ENCODE measurements around the gene NAP1L4.

GRCh38 chr11:2998073-2998850 lies 6.1 kb upstream of the NAP1L4 start:
- TF ChIP-seq, protein P1, sequence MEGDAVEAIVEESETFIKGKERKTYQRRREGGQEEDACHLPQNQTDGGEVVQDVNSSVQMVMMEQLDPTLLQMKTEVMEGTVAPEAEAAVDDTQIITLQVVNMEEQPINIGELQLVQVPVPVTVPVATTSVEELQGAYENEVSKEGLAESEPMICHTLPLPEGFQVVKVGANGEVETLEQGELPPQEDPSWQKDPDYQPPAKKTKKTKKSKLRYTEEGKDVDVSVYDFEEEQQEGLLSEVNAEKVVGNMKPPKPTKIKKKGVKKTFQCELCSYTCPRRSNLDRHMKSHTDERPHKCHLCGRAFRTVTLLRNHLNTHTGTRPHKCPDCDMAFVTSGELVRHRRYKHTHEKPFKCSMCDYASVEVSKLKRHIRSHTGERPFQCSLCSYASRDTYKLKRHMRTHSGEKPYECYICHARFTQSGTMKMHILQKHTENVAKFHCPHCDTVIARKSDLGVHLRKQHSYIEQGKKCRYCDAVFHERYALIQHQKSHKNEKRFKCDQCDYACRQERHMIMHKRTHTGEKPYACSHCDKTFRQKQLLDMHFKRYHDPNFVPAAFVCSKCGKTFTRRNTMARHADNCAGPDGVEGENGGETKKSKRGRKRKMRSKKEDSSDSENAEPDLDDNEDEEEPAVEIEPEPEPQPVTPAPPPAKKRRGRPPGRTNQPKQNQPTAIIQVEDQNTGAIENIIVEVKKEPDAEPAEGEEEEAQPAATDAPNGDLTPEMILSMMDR (conservative IDR thresholded peaks at IDR 0.05; ENCODE audit: low read depth, low read length) = no peak
- no peak for TF ChIP-seq CHD1 (IDR thresholded peaks at IDR 0.05; ENCODE audit: low read depth, low read length)
- TF ChIP-seq POLR2A (IDR thresholded peaks at IDR 0.05; ENCODE audit: low read depth, low read length) = no peak
- no peak for TF ChIP-seq CEBPB (IDR thresholded peaks at IDR 0.05; ENCODE audit: low read depth, low read length)

Measured in IMR-90 (cell line).